Astrocyte (in vitro differentiated cells and primary cell): ENCODE results near the gene DNASE1L3. TPM values are rescaled to one million over a fixed set of nuclear protein-coding genes. Genes with fewer than 3 reads are reported as not detected.
"Not testable (repeated sequence)": the region's sequence is repeated elsewhere in the genome, so short reads cannot be mapped to it uniquely, and the experiment has no call there.

ENCODE experiments used
- DNase-seq: peaks from one replicate; pipeline ENCODE4 v3.0.0-alpha.2; 2010; ENCODE audit warnings: low read depth
- FAIRE-seq: peaks from 2 replicates; lab custom pipeline; 2011; peaks lifted over from hg19 to GRCh38; lab: Jason Lieb, UNC
- H2AFZ ChIP-seq: 2 replicates; pipeline ENCODE4 v1.6.0; 2012; ENCODE audit warnings: low read depth, low read length, inconsistent platforms
- H3K27ac ChIP-seq: 2 replicates; pipeline ENCODE4 v1.5.1; 2011; ENCODE audit warnings: low read depth, low read length, inconsistent platforms
- H3K27me3 ChIP-seq: 2 replicates; pipeline ENCODE4 v1.6.0; 2011; ENCODE audit warnings: low read length, inconsistent platforms; ENCODE audit not compliant: insufficient read depth
- H3K36me3 ChIP-seq: 2 replicates; pipeline ENCODE4 v1.5.1; 2011; ENCODE audit warnings: low read length, inconsistent platforms; ENCODE audit not compliant: insufficient read depth
- H3K4me1 ChIP-seq: 2 replicates; pipeline ENCODE4 v1.5.1; 2011; ENCODE audit warnings: low read length, inconsistent platforms; ENCODE audit not compliant: insufficient read depth
- H3K4me2 ChIP-seq: 2 replicates; pipeline ENCODE4 v1.6.0; 2012; ENCODE audit warnings: low read length, inconsistent platforms
- H3K4me3 ChIP-seq: 2 replicates; pipeline ENCODE4 v1.5.1; 2011; ENCODE audit warnings: low read depth, mild to moderate bottlenecking, low read length, inconsistent platforms; ENCODE audit not compliant: insufficient read depth
- H3K79me2 ChIP-seq: 2 replicates; pipeline ENCODE4 v1.6.0; 2012; ENCODE audit warnings: mild to moderate bottlenecking, low read length, inconsistent platforms; ENCODE audit not compliant: insufficient read depth
- H3K9ac ChIP-seq: 2 replicates; pipeline ENCODE4 v1.6.0; 2012; ENCODE audit warnings: mild to moderate bottlenecking, low read length, inconsistent platforms
- H3K9me3 ChIP-seq: 2 replicates; pipeline ENCODE4 v1.5.1; 2012; ENCODE audit warnings: low read depth, mild to moderate bottlenecking, low read length, inconsistent platforms; ENCODE audit not compliant: insufficient read depth
- H4K20me1 ChIP-seq: 2 replicates; pipeline ENCODE4 v1.6.0; 2012; ENCODE audit warnings: low read length, inconsistent platforms; ENCODE audit not compliant: insufficient read depth
- H3K27ac Mint-ChIP-seq: one replicate; pipeline ENCODE4 v1.8.0; 2021; ENCODE audit warnings: mild to moderate bottlenecking, mixed read lengths; ENCODE audit not compliant: unreplicated experiment
- H3K27me3 Mint-ChIP-seq: one replicate; pipeline ENCODE4 v1.8.0; 2021; ENCODE audit warnings: low read depth, mixed read lengths; ENCODE audit not compliant: unreplicated experiment
- H3K36me3 Mint-ChIP-seq: one replicate; pipeline ENCODE4 v1.8.0; 2021; ENCODE audit warnings: low read depth, mixed read lengths; ENCODE audit not compliant: unreplicated experiment
- H3K4me1 Mint-ChIP-seq: one replicate; pipeline ENCODE4 v1.8.0; 2021; ENCODE audit warnings: low read depth, mixed read lengths; ENCODE audit not compliant: unreplicated experiment
- H3K4me3 Mint-ChIP-seq: one replicate; pipeline ENCODE4 v1.8.0; 2021; ENCODE audit warnings: mild to moderate bottlenecking, moderate library complexity, mixed read lengths; ENCODE audit not compliant: unreplicated experiment
- H3K9me3 Mint-ChIP-seq: one replicate; pipeline ENCODE4 v1.8.0; 2021; ENCODE audit warnings: mild to moderate bottlenecking, mixed read lengths; ENCODE audit not compliant: unreplicated experiment
- CTCF ChIP-seq: IDR thresholded peaks from 2 replicates; pipeline ENCODE4 v1.5.1; 2011; ENCODE audit warnings: low read depth, mild to moderate bottlenecking, inconsistent platforms, low read length, moderate library complexity; ENCODE audit not compliant: insufficient read depth
- EZH2 ChIP-seq: IDR thresholded peaks from 2 replicates; pipeline ENCODE4 v1.6.1; 2012; ENCODE audit warnings: mild to moderate bottlenecking, low read length, inconsistent platforms; ENCODE audit not compliant: insufficient read depth
- total RNA-seq: library from RNA; stranded (reverse); gene quantifications from 2 replicates; pipeline ENCODE4 v1.2.1, GENCODE V29; 2021

The DNASE1L3 gene
- total RNA-seq, 1 donor from 2014 or later, result not detected

GRCh38 chr3:58234516-58234931 lies 23.8 kb upstream of the DNASE1L3 start:
- Mint-ChIP-seq H3K27ac (no peak overlapping the region), H3K9me3 (no peaks in the 10 kb centered on the region), H3K4me3 (no peak overlapping the region), H3K4me1 (peaks cover 3% of the 10 kb centered on the region), H3K27me3 (peaks cover 54% of the 10 kb centered on the region), H3K36me3 (no peaks in the 10 kb centered on the region)
- TF ChIP-seq EZH2 (no peak), CTCF (no peak)
- Histone ChIP-seq H3K9ac (no peak overlapping the region), H3K36me3 (no peaks in the 10 kb centered on the region), H3K79me2 (no peaks in the 10 kb centered on the region), H2AFZ (no peak overlapping the region), H4K20me1 (peaks cover 5% of the 10 kb centered on the region), H3K4me1 (peaks cover 8% of the 10 kb centered on the region), H3K4me2 (no peak overlapping the region), H3K27ac (no peak overlapping the region), H3K4me3 (no peak overlapping the region), H3K9me3 (no peaks in the 10 kb centered on the region), H3K27me3 (peaks cover 28% of the 10 kb centered on the region)
- FAIRE-seq, result no peak
- DNase-seq, result peak; percentile 21

DNA sequence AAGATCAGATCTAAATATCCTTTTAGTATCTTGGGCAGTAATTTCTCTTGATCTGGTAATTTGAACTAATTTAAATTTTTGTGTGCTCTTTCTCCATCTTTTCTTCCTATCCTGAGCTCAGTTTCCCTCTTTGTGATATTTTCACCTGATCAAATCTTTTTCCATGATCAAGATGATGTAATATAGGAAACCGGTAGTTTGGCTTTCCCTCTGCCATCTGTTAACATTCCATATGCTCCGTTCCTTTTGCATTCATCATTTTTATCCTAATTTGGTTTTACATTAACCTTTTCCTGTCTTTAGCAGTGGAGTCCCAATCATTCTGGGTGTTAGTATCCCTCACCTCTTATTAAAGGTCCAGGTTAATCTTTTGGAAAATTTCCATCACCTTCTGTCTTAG lies 20.9 kb upstream of the DNASE1L3 start:
- Mint-ChIP-seq H3K27ac (no peak overlapping the region), H3K27me3 (peaks cover 58% of the 10 kb centered on the region), H3K36me3 (no peaks in the 10 kb centered on the region), H3K9me3 (no peaks in the 10 kb centered on the region), H3K4me3 (no peak overlapping the region), H3K4me1 (peaks cover 3% of the 10 kb centered on the region)
- Histone ChIP-seq H3K4me1 (no peaks in the 10 kb centered on the region), H2AFZ (no peak overlapping the region), H4K20me1 (no peaks in the 10 kb centered on the region), H3K4me3 (no peak overlapping the region), H3K9me3 (no peaks in the 10 kb centered on the region), H3K9ac (no peak overlapping the region), H3K27ac (no peak overlapping the region), H3K4me2 (no peak overlapping the region), H3K79me2 (no peaks in the 10 kb centered on the region), H3K36me3 (no peaks in the 10 kb centered on the region), H3K27me3 (peaks cover 33% of the 10 kb centered on the region)
- no peak for FAIRE-seq
- TF ChIP-seq EZH2, result no peak
- no peak for TF ChIP-seq CTCF
- no peak for DNase-seq

- Histone ChIP-seq H3K9me3 (no peaks in the 10 kb centered on the region), H3K4me1 (no peaks in the 10 kb centered on the region), H3K4me2 (no peak overlapping the region), H3K27ac (no peak overlapping the region), H3K27me3 (peaks cover 33% of the 10 kb centered on the region), H4K20me1 (no peaks in the 10 kb centered on the region), H3K79me2 (no peaks in the 10 kb centered on the region), H2AFZ (no peak overlapping the region), H3K36me3 (no peaks in the 10 kb centered on the region), H3K4me3 (no peak overlapping the region), H3K9ac (no peak overlapping the region)
- Mint-ChIP-seq H3K4me1 (peaks cover 3% of the 10 kb centered on the region), H3K27me3 (peaks cover 52% of the 10 kb centered on the region), H3K4me3 (no peak overlapping the region), H3K27ac (no peak overlapping the region), H3K9me3 (no peaks in the 10 kb centered on the region), H3K36me3 (no peaks in the 10 kb centered on the region)
- FAIRE-seq (no peak), DNase-seq (no peak)
- TF ChIP-seq CTCF, result no peak
- TF ChIP-seq EZH2, result no peak
Observed at GRCh38 chr3:58230876-58231552, 20.2 kb upstream of the DNASE1L3 start.

GRCh38 chr3:58227933-58228332 lies 17.2 kb upstream of the DNASE1L3 start:
- peaks cover 35% of the 10 kb centered on the region for H3K27me3 ChIP-seq
- H3K4me1 Mint-ChIP-seq, DNase-seq, H3K4me3 ChIP-seq, FAIRE-seq, H3K9me3 Mint-ChIP-seq, H3K4me3 Mint-ChIP-seq, H3K36me3 ChIP-seq, H3K4me1 ChIP-seq, H3K79me2 ChIP-seq, H2AFZ ChIP-seq, H3K9ac ChIP-seq, H3K27ac Mint-ChIP-seq, H3K4me2 ChIP-seq, H3K9me3 ChIP-seq, H4K20me1 ChIP-seq, H3K27ac ChIP-seq, H3K36me3 Mint-ChIP-seq: not testable (repeated sequence)
- peaks cover 53% of the 10 kb centered on the region for H3K27me3 Mint-ChIP-seq
